GM12872 (cell line): ENCODE data around the gene DLGAP4.

Experiments
- TF ChIP-seq, protein P1 (sequence below): IDR thresholded peaks from 3 replicates; pipeline ENCODE4 v1.5.1; 2011; ENCODE audit warnings: low read depth, mild to moderate bottlenecking, low read length, moderate library complexity; ENCODE audit not compliant: insufficient read depth

Gene DLGAP4

DNA sequence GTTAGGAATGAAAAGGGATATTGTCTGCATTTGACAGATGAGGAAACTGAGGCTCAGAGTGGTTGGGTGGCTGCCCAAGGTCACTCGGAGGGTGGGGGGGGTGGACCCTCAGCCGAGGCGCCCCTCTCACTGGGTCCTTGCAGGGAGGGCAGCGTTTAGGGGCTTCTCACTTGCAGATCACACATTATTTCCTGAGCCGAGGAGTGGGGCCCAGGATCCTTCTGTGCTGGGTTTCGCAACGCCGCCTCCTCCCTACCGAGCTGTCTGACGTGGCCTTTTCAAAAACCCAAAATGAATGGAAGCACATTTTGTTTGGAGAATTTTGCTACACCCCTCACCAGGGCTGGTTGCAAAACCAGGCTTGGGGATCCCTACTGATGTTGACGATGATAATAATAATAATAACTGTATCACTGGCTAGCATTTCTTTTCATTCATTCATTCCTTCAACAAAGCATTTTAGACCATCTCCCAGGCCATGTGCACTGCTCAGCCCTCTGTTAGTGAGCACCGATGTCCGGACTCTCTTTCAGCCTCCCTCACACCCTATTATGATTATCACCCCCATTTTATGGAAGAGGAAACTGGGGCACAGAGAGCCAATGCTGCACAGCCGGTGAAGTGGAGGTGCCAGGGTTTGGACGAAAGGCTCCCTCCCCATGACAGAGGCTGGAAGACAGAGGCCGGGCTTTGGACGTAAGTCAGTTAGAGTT, 5.2 kb downstream of the DLGAP4 start:
- TF ChIP-seq, protein P1, sequence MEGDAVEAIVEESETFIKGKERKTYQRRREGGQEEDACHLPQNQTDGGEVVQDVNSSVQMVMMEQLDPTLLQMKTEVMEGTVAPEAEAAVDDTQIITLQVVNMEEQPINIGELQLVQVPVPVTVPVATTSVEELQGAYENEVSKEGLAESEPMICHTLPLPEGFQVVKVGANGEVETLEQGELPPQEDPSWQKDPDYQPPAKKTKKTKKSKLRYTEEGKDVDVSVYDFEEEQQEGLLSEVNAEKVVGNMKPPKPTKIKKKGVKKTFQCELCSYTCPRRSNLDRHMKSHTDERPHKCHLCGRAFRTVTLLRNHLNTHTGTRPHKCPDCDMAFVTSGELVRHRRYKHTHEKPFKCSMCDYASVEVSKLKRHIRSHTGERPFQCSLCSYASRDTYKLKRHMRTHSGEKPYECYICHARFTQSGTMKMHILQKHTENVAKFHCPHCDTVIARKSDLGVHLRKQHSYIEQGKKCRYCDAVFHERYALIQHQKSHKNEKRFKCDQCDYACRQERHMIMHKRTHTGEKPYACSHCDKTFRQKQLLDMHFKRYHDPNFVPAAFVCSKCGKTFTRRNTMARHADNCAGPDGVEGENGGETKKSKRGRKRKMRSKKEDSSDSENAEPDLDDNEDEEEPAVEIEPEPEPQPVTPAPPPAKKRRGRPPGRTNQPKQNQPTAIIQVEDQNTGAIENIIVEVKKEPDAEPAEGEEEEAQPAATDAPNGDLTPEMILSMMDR: no peak

DNA sequence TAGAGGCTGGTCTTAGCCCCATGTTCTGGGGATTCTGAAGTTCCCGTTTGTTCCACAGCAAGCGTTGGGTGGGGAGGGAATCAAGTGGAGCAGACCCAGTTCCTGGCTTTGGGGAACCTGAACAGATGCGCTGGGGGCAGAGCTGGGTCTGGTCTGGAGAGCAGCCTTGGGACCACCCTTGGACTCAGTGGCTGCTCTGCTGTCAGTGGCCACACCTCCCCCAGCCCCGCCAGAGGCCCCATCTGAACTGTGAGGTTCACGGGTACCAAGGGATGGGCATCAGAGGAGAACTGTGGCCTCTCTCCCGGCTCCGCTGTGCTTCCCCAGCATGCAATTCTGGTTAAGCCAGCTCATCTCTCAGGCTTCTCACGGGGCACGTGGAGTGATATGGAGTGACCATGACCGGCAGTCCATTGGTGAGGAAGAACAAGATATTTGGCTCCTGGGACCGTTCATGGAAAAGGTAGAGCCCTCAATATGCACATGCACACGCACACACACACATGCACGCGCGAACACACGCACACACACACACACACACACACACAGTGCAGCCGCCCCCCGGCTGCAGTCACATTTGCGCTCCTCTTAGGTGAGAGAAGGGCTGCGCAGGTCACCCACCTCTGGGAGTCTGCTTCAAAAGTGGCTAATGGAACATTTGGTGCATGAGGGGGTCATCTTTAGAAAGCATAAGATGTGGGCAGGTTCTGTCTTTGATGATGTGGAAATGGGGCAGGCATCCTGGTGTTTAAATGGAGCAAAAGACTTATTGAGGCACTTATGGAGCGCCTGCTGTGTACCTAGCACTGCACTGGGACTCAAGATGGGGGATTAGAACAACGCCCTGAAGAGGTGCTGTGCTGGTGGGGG, 6.0 kb downstream of the DLGAP4 start:
- TF ChIP-seq, protein P1: no peak

DNA sequence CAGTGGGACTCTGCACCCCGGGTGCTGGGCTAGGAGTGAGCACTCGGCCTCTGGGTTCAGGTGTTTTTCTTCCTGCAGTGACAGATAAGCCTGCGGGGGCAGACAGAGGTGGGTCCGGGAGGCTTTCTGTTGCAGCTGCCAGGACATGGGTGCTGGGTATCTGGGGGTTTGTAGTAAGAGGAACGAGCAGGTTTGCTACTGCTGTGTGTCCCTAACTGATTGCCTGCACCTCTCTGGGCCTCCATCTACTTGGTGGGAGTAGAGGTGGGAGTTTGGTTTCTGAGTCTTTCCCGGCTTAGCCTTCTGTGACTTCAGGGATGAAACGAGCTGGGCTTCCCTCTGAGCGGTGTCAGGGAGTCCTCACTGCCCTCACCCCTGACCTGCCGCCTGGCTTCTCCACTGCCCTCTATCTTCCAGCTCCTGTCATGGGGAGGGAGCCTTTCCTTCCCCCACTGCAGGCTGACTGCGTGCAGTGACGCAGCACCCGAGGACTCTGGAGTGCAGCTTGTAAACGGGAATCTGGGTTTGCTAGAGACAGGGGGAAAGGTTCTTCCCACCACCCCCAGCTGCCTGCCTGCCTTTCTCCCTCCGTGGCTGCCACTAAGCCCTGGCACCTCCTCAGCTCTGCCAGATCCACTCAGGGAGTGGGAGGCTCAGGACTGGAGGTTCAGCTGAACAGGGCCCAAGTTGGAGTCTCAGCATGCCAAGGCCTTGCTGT, 6.7 kb downstream of the DLGAP4 start:
- TF ChIP-seq, protein P1: no peak

DNA sequence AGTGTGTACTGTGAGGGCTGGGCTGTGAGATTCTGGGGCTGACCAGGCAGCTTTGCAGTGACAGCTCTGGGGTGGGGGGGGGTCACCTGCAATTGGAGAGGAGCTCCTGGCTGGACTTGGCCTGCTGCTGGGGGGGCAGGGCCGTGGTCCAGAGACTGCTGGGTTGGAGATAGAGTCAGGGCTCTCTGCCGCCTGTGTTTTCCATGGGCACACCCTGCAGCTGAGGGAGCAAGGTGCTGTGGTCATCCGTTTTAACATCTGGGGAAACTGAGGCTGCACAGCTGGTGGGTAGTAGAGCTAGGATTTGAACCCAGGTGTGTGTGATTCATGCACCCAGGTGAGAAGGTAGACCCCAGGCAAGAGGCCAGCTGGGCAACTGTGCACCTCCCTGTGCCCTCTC, 7.3 kb downstream of the DLGAP4 start:
- TF ChIP-seq, protein P1: no peak

DNA sequence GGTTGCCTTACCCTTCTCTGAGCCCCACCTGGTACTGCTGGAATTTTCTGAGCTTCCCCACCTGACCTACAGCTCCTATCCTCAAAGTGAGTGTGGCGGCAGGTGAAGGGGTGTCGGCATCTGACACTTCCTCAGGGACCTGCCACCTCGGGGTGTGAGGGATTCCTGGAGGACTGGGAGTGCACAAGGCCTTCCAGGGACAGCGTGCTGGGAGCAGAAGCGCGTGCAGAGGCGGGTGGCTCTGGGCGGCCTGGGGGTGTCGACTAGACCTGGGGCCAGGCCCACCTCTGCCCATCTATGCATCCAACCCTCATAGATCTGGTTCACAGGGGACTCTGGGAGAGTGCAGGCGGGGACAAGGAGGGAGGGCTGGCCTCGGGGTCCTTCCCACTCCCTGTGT, 7.8 kb downstream of the DLGAP4 start:
- TF ChIP-seq, protein P1: no peak

DNA sequence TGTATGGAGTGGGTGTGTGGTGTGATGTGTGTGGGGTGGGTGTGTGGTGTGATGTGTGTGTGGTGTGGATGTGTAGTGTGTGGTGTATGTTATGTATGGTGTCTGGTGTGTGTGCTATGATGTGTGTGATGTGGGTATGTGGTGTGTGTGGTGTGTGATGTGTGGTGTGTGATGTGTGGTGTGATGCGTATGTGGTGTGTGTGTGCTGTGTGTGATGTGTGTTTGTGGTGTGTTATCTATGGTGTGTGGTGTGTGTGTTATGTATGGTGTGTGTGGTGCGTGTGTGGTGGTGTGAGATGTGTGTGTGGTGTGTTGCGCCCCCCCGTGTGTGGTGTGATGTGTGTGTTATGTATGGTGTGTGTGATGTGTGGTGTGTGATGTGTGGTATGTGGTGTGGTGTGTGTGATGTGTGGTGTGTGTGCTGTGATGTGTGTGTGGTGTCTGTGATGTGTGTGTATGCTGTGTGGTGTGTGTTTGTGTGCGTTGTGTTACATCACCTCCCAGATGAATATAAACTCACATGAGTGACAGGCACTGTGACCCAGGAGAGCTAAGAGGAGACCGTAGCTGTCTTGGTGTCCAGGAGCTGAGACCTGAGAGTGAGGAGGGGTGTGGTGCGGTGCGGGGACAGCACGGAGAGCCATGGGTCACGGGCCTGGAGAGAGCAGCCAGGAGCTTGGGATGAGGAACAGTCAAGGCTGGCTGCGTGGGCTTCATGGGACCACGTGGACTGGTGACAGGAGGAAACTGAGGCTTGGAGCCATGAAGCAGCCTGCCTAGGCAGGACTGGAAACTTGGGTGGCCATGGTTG, 8.8 kb downstream of the DLGAP4 start:
- TF ChIP-seq, protein P1: no peak
